GM12878 (cell line): ENCODE results near the gene ROM1. TPM values are rescaled to one million over a fixed set of nuclear protein-coding genes. Genes with fewer than 3 reads are reported as not detected.

Experiments
- ATAC-seq: fragments of 200-7000 bp; cut with Tn5 transposase; 3 replicates; pipeline ENCODE4 v1.9.1; 2020; ENCODE audit warnings: mild to moderate bottlenecking, moderate library complexity
- BruUV-seq: library from RNA; stranded (reverse); fragments of 400-500 nt; replicated peaks from 2 replicates; lab custom pipeline; 2021; lab: Mats Ljungman, UMichigan
- CTCF ChIA-PET: fragments of 300-600 bp; sonication (Branson Sonifier 250); formaldehyde crosslinking; extraction: SDS; loops from one replicate; lab custom pipeline; 2021; ENCODE audit warnings: inconsistent platforms; lab: Yijun Ruan, JAX
- POLR2A ChIA-PET: fragments of 350-600 bp; formaldehyde crosslinking; extraction: SDS; loops from one replicate; lab custom pipeline; 2021; ENCODE audit warnings: inconsistent platforms; lab: Charles Lee
- RAD21 ChIA-PET: fragments of 300-600 bp; sonication (Branson Sonifier 250); formaldehyde crosslinking; loops from one replicate; lab custom pipeline; 2023; ENCODE audit warnings: antibody characterized with exemption; ENCODE audit not compliant: unreplicated experiment; lab: Charles Lee
- SMC1A ChIA-PET: fragments of 300-600 bp; sonication (Branson Sonifier 250); formaldehyde crosslinking; loops from one replicate; lab custom pipeline; 2023; ENCODE audit not compliant: unreplicated experiment, uncharacterized antibody; lab: Charles Lee
- DNase-seq: peaks from one replicate; pipeline ENCODE4 v3.0.0-alpha.2; 2011; ENCODE audit warnings: low read depth, low spot score
- FAIRE-seq: peaks from 3 replicates; lab custom pipeline; 2011; peaks lifted over from hg19 to GRCh38; lab: Jason Lieb, UNC
- H2AFZ ChIP-seq: 2 replicates; pipeline ENCODE4 v1.6.0; 2011; ENCODE audit warnings: low read depth, low read length, control low read depth; ENCODE audit not compliant: control insufficient read depth
- H3K27ac ChIP-seq: 2 replicates; pipeline ENCODE4 v1.5.1; 2011; ENCODE audit warnings: control low read depth; ENCODE audit not compliant: control insufficient read depth, insufficient read depth
- H3K27me3 ChIP-seq, 2 experiments: replicated peaks in 1 of 2; 2 replicates each; pipeline versions ENCODE4 v1.6.0 to v1.6.1; 2011; ENCODE audit warnings: low read length in 1 of 2; ENCODE audit not compliant: control insufficient read depth in 2 of 2, insufficient read depth in 2 of 2
- H3K36me3 ChIP-seq, 2 experiments: 2 replicates each; pipeline ENCODE4 v1.5.1; 2011; ENCODE audit warnings: low read length in 1 of 2; ENCODE audit not compliant: control insufficient read depth in 2 of 2, insufficient read depth in 2 of 2
- H3K4me1 ChIP-seq: 2 replicates; pipeline ENCODE4 v1.6.1; 2011; ENCODE audit warnings: mild to moderate bottlenecking, low read length, moderate library complexity, mixed read lengths; ENCODE audit not compliant: control insufficient read depth, insufficient read depth
- H3K4me2 ChIP-seq: 2 replicates; pipeline ENCODE4 v1.6.0; 2011; ENCODE audit warnings: control low read depth; ENCODE audit not compliant: control insufficient read depth, insufficient read depth
- H3K4me3 ChIP-seq: fragments of 200-600 bp; sonication (generic); 2 replicates; pipeline ENCODE4 v1.5.1; 2016
- H3K79me2 ChIP-seq: 2 replicates; pipeline ENCODE4 v1.6.0; 2011; ENCODE audit warnings: low read length; ENCODE audit not compliant: control insufficient read depth, insufficient read depth
- H3K9ac ChIP-seq: 2 replicates; pipeline ENCODE4 v1.8.0; 2011; ENCODE audit warnings: low read length, control low read depth, mixed read lengths; ENCODE audit not compliant: control insufficient read depth, insufficient read depth
- H3K9me3 ChIP-seq: replicated peaks from 3 replicates; pipeline ENCODE4 v1.5.1; 2011; ENCODE audit warnings: mild to moderate bottlenecking, low read length; ENCODE audit not compliant: control insufficient read depth, insufficient read depth
- H4K20me1 ChIP-seq: 2 replicates; pipeline ENCODE4 v1.6.0; 2011; ENCODE audit not compliant: control insufficient read depth, insufficient read depth
- CEBPB ChIP-seq, 2 experiments: fragments of 150-350 bp in 1 of 2; IDR thresholded peaks; 2 replicates each; pipeline ENCODE4 v1.6.1; 2012 to 2014; ENCODE audit warnings: low read depth in 2 of 2, low read length in 2 of 2, borderline replicate concordance in 1 of 2, inconsistent platforms in 1 of 2
- CHD1 ChIP-seq: IDR thresholded peaks from 2 replicates; pipeline ENCODE4 v1.6.1; 2012; ENCODE audit warnings: low read depth, low read length, improper control_type of control experiment
- EP300 ChIP-seq, 2 experiments: fragments of 150-350 bp in 1 of 2; IDR thresholded peaks; 2 replicates each; pipeline ENCODE4 v1.6.1; 2011 to 2012; ENCODE audit warnings: low read depth in 2 of 2, low read length in 2 of 2, borderline replicate concordance in 1 of 2, improper control_type of control experiment in 1 of 2, inconsistent platforms in 1 of 2; ENCODE audit not compliant: control insufficient read depth in 1 of 2
- JUND ChIP-seq: IDR thresholded peaks from 2 replicates; pipeline ENCODE4 v1.6.1; 2012; ENCODE audit warnings: low read depth, mild to moderate bottlenecking, low read length, improper control_type of control experiment, moderate library complexity
- NRF1 ChIP-seq: conservative IDR thresholded peaks from 2 replicates; pipeline ENCODE4 v1.6.1; 2011; ENCODE audit warnings: mild to moderate bottlenecking, low read depth, low read length, improper control_type of control experiment
- TCF3 ChIP-seq: IDR thresholded peaks from 2 replicates; pipeline ENCODE4 v1.6.1; 2012; ENCODE audit warnings: low read depth, mild to moderate bottlenecking, low read length, borderline replicate concordance; ENCODE audit not compliant: insufficient read depth
- ZNF217 ChIP-seq: fragments of 450-650 bp; IDR thresholded peaks from 2 replicates; pipeline ENCODE4 v1.6.1; 2017; ENCODE audit warnings: antibody characterized with exemption, mild to moderate bottlenecking
- WGBS: methylation state at CpG from one replicate; pipeline ENCODE4 v1.1.6; 2016; ENCODE audit warnings: low lambda C conversion rate; ENCODE audit not compliant: insufficient replicate concordance, insufficient coverage; ENCODE audit errors: missing lambda C conversion rate; 5-methylcytosine and 5-hydroxymethylcytosine counted together
- in situ Hi-C: fragments of 300-500 bp; cut with MboI; formaldehyde crosslinking; loops from 9 replicates; pipeline ENCODE4 v1.14.3; 2018; ENCODE audit warnings: mixed read lengths
- intact Hi-C: fragments of 100-400 bp; cut with micrococcal nuclease; formaldehyde crosslinking; loops from one replicate; pipeline ENCODE4 v1.14.2; 2022; ENCODE audit not compliant: unreplicated experiment
- polyA plus RNA-seq, 11 experiments: library from polyadenylated mRNA; depleted of rRNA in 4 of 11; unstranded in 6 of 11; stranded (reverse) in 5 of 11; fragments of >200 nt; fragmentation: Nextera tagmentation in 4 of 11; fragmentation: Illumina TruSeq in 1 of 11; extraction: Ambion mirVana in 4 of 11; extraction: Trizol in 1 of 11; gene quantifications; 1 replicate in 1 of 11; 2 replicates in 10 of 11; pipeline versions ENCODE4 v1.2.1 to v1.2.3, GENCODE V29; 2011 to 2016; ENCODE audit warnings: inconsistent platforms in 2 of 11, missing spikeins in 2 of 11, low read depth in 1 of 11
- total RNA-seq, 4 experiments: library from RNA; depleted of rRNA in 3 of 4; stranded (reverse); fragments of >200 nt in 3 of 4; fragmentation: Illumina TruSeq in 1 of 4; extraction: Trizol in 1 of 4; gene quantifications; 2 replicates each; pipeline versions ENCODE4 v1.2.1 to v1.2.3, GENCODE V29; 2013 to 2021
- TF ChIP-seq, protein P1 (sequence below): IDR thresholded peaks from 2 replicates; pipeline ENCODE4 v1.6.1; 2011; ENCODE audit warnings: low read depth, low read length, improper control_type of control experiment, borderline replicate concordance

The ROM1 gene
- total and polyA plus RNA-seq, 10 of the 15 experiments (the other 5 are each of a cell fraction or from before 2014, with no cell fraction given), result 0.42 to 3.0 (median 1.1) TPM

DNA sequence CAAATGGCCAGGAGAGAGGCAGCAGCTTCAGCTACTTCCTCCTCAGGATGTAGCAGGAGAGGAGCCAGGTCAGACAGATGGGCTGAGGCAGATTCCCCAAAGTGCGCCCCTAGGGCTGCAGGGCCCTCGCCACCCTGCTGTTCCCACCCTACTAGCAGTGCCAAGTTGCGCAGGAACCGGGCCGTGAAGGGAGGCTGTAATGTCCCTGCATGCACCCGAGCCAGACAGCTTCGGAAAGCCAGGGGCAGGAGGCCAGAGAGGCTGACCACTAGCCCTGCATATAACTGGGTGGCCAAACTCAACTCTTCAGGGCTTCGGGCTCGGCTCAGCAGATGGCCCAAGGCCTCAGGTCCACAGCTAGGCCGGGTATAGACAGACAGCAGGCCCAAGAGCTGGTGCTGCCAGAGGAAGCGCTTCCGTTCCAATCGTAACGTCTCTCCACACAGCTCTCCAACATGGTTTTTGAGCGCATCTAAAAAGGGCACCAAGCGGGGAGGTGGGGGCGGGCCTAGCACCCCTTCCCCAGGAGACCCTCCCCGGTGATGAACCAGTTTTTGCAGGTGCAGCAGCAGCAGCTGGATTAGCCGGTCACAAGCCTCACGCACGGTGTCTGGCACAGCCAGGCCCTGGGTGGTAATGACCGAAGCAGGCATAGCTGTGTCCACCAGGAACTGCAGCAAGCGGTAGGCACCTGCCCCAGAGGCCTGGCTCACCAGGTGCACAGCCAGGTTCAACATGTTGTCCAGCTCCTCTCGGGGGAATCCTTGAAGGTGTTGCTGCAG, 35.3 kb downstream of the ROM1 start:
- WGBS, result 93% methylated on average over 24 of the region's 24 CpGs
- FAIRE-seq, result no peak
- H4K20me1 ChIP-seq, result no peaks in the 10 kb centered on the region; the same call in 1 of the 2 replicates
- intact Hi-C loops, result no loop called here
- RAD21 ChIA-PET, result interaction anchor here (1.0 kb wide), 1 partner anchor 74 kb away, joined by 4 read pairs; the partner anchor contains the start of gene EEF1G
- H3K4me3 ChIP-seq, result no peak overlapping the region
- H3K9me3 ChIP-seq, result no peaks in the 10 kb centered on the region
- no peak for ATAC-seq
- no TSS peak for BruUV-seq
- no peak for TF ChIP-seq CHD1
- TF ChIP-seq ZNF217, result no peak
- TF ChIP-seq EP300 (IDR thresholded peaks at IDR 0.05; ENCODE audit: borderline replicate concordance in 1 of 2, control insufficient read depth in 1 of 2, low read depth in 2 of 2, low read length in 2 of 2), result no peak
- no peak for TF ChIP-seq NRF1
- TF ChIP-seq CEBPB (IDR thresholded peaks at IDR 0.05; ENCODE audit: borderline replicate concordance in 1 of 2, low read depth in 2 of 2, low read length in 2 of 2), result no peak
- TF ChIP-seq, protein P1, sequence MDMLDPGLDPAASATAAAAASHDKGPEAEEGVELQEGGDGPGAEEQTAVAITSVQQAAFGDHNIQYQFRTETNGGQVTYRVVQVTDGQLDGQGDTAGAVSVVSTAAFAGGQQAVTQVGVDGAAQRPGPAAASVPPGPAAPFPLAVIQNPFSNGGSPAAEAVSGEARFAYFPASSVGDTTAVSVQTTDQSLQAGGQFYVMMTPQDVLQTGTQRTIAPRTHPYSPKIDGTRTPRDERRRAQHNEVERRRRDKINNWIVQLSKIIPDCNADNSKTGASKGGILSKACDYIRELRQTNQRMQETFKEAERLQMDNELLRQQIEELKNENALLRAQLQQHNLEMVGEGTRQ, result no peak
- no peak for TF ChIP-seq TCF3
- TF ChIP-seq JUND, result no peak
- TF ChIP-seq, all 136 proteins: peak for 0
- H3K36me3 ChIP-seq, result peaks cover 5 to 13% of the 10 kb centered on the region in 2 experiments; a peak in 3 of 4 replicates
- no peak overlapping the region for H2AFZ ChIP-seq
- H3K27me3 ChIP-seq, result no peaks in the 10 kb centered on the region
- peaks cover 4% of the 10 kb centered on the region; the same call in 1 of the 2 replicates for H3K4me1 ChIP-seq
- H3K79me2 ChIP-seq, result peaks cover 51% of the 10 kb centered on the region
- no peak overlapping the region for H3K9ac ChIP-seq
- H3K27ac ChIP-seq, result no peak overlapping the region
- H3K4me2 ChIP-seq, result no peak overlapping the region
- in situ Hi-C loops, result no loop called here
- no peak for DNase-seq
- ChIA-PET POLR2A (interaction anchor here (0.8 to 14.6 kb wide), 3 partner anchors 22 to 27 kb away, joined by 4 to 295 read pairs (median 6); partner anchors contain the start of genes B3GAT3, C11orf98, CSKMT and LBHD1), SMC1A (interaction anchor here (1.4 kb wide), 1 partner anchor 49 kb away, joined by 4 read pairs; no protein-coding TSS in a partner anchor), CTCF (interaction anchor here (0.5 to 1.7 kb wide), 3 partner anchors 37 to 90 kb away, joined by 3 to 5 read pairs (median 4); no protein-coding TSS in a partner anchor)
